Stimulated activated CD4-positive, alpha-beta T cell treated with anti-CD3 and anti-CD28 coated beads, Interleukin-2, amount 100 ng/mL, for 4 hours (primary cell): ENCODE data around the gene GRM7.

ENCODE experiments used
- DNase-seq: peaks from one replicate; pipeline ENCODE4 v3.0.0-alpha.2; 2020; ENCODE audit warnings: low read depth

Gene GRM7

GRCh38 chr3:7307410-7307809 lies 446.5 kb downstream of the GRM7 start:
- no peak for DNase-seq

- no peak for DNase-seq
These were observed 448.8 kb downstream of the GRM7 start for GRCh38 chr3:7309641-7310102.

DNA sequence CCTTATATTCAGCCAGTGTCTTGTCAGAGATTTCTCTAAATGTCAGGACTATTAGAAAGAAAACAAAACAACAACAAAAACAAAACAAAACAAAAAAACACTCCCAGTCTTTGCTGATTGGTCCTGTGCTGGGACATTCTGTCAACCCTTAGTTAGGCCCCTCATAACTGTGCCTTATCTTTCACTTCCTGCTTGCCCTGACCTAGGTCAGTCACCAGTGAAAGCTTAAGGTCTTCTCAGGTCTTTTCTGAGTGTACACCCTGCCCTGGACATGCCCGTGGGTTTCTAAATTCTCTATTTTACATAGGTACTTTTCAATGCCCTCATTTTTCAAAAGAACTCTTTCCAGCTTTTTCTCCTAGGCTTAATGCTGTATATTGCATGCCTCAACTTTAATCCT lies 454.1 kb downstream of the GRM7 start:
- no peak for DNase-seq

DNA sequence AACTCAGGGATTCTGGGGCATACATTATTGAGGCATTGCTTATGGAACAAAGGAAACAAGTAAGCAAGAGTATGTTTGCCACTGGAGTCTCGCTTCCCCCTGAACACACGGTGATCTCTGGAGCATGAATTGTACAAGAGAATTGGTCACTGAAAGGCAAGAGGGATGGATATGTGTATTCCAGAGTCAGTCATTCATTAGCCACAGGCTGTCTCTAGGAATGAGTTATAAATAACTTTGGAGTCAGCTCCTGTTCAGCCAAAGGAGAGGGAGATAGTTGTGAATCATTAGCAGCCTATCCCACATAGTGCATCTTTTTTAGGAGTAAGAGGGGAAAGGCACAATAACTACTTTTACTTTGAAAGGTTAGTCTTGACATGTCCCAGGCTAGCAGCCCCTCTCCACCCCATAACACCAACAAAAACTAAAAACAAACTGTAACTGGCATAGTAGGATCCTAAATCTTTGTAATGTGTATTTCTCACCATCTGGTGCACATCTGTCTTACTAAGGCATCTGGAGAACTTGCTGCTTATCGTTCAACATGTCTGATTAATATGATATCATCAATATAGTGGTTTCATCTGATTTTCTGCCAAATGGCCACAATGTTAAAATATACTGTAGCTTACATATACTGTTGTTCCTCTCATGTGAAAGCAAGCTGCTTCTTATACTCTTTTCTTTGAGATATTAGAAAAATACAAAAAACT lies 462.2 kb downstream of the GRM7 start:
- no peak for DNase-seq

- no peak for DNase-seq
These were observed 467.4 kb downstream of the GRM7 start for GRCh38 chr3:7328339-7328738.

- no peak for DNase-seq
These were observed 471.8 kb downstream of the GRM7 start for GRCh38 chr3:7332696-7333095.

GRCh38 chr3:7333125-7333524 lies 472.2 kb downstream of the GRM7 start:
- no peak for DNase-seq

DNA sequence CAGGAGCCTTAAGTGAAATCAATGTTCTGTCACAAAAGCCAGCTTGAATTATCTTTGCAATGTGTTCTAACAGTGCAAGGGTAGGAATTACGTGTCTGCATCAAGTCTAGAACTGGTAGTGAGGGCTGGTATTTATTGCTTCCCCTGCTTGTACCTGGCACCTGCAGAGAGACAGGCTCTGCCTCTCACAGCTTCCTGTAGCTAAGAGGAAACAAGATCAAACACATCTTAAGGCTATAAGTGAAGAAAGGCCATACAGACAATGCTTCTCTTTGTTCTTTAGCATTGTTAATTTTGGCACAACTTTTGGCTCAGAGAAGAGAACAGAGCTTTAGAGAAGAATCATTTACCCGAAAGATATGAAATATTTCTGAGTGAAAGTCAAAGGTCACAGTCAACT lies 479.9 kb downstream of the GRM7 start:
- no peak for DNase-seq

- DNase-seq = no peak
These were observed 485.4 kb downstream of the GRM7 start for GRCh38 chr3:7346364-7346763.

DNA sequence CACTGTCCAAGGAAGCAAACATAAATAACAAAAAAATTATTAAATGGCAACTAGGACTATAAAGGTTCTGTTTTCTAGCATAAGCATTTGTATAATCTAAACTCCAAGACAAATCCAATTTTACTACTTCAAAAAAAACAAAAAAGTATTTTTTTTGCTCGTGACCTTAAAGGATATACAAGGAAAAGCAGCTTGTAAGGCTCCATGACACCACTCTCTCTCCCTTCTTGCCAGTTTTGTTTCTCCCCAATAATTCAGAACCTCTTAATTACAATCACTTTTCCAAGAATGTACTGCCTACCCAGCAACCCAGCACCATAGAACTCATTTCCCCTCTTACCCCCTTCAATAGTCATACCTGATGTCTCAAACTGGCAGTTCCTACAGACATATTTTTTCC lies 496.2 kb downstream of the GRM7 start:
- DNase-seq = no peak

DNA sequence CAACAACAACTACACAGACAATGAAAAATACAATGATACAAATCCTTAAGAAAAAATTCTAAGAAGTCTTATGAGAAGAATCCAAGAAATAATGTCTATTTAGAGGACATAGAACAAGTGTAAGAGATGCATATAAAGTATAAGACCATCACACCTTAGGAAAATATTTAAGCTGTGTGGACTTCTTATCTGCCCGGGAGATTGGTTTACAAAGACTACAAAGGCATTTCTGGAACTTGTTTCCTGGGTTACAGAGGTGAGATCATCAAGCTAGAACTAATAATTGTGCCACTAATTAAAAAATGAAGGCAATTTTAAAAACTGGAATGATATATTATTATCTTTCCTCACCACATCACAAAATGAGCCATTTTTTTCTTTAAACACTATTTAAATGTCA lies 507.1 kb downstream of the GRM7 start:
- no peak for DNase-seq

GRCh38 chr3:7368597-7368996 lies 507.7 kb downstream of the GRM7 start:
- no peak for DNase-seq

DNA sequence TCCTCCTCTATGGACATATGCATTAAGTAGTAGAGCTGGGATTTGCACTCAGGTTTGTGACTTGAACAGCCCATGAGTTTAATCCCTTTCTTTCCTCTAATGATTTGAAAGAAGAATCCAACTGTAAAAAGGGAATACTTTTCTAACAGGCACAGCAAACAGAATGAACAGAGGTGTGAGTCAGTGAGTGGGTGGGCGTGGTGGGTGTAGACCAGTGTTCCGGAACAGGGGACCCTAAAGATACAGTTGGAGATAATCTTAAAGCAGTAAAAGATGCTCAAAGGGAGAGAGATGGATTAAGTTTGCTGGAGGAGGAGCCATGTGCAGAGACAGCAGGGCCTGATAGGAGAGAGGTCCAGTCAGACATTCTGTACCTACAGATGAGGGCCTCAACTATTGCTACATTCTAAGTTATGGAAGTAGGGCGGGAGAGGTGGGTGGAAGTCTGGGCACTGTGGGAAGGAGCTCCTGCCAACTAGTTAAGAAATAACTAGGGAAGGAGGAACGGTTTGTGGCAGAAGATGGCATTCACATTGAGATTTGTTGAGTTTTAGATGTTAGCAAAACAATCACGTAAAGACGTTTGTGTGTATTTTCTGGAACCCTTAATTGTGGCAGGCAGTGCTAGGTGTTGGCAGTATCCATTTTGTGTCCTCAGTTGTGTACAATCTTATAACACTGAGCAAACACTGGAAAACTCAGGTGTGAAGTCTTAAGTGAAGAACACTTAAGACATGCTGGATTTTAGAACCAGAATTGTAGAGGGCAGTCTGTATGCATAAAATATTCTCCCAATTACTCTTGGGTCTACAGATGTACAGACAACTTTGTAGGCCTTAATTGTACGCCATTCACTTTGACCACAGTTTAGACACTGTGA lies 511.0 kb downstream of the GRM7 start:
- DNase-seq = no peak

DNA sequence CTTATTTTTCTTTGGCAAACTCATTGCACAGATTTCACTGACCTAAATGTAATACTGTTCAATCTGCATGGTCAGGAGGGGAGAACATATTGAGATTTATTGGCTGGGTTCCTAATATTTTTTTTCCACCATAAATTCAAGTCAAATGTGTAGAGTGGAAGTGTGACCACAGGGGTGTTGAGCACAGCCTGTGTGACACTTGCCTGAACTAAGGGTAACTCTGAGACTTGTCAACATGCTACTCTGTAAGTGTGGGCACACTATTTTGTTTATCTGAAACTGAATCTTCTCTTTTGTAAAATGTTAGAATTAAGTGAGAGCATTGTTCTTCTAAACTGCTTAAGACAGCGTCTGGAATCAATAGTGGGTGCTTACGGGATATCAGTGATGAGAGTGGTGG lies 516.2 kb downstream of the GRM7 start:
- no peak for DNase-seq

- no peak for DNase-seq
These were observed 520.8 kb downstream of the GRM7 start for GRCh38 chr3:7381741-7382140.

GRCh38 chr3:7382293-7383010 lies 521.5 kb downstream of the GRM7 start:
- DNase-seq = no peak

GRCh38 chr3:7385635-7386034 lies 524.7 kb downstream of the GRM7 start:
- DNase-seq = no peak

- DNase-seq = no peak
These were observed 527.1 kb downstream of the GRM7 start for GRCh38 chr3:7388026-7388425.

DNA sequence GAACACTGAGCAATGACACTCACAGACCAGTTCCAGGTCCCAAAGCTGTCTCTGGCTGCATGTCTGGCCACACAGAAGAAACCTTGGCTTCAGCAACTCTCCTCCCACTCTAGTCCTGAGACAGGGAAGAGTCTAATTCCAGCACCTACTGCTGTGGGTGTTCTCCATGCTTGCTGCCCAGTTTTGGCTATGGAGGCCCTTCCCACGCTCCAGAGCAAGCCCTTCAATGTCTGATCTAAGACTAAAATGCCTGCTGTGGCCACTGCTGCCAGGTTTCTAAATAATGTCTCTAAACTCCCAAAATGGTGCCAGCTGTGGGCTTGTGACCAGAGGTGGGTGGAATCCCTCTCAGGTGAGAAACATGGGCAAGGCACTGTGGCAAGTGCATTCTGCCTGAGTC lies 531.3 kb downstream of the GRM7 start:
- no peak for DNase-seq

DNA sequence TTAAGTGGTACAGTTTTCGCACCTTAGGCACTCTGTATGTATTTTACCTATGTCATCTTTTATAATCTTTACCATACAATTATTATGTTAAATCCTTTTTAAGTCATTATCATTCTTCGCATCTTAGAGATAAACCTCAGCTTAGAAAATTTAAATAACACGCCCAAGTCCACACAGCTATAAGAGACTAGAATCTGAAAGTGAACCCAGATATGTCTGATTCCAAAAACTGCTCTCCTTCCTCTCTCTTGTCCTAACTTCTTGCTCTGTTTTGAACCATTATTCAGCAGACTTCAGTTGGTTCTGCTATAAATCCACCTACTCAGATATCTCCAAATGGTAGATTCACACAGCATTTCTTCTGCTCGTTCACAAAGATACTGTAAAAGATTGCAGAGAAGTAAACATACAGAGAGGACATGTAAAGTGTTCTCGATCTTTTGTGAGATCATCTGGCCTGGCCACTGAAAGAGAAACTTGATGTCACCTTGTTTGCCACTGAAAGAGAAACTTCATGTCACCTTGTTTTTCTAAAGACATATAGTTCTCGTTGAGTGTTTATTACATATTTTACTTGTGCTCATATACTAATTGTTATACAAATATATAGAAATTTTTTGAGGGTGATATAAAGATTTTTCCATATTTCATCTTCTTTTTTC lies 533.2 kb downstream of the GRM7 start:
- DNase-seq = no peak

GRCh38 chr3:7396534-7396933 lies 535.6 kb downstream of the GRM7 start:
- no peak for DNase-seq

DNA sequence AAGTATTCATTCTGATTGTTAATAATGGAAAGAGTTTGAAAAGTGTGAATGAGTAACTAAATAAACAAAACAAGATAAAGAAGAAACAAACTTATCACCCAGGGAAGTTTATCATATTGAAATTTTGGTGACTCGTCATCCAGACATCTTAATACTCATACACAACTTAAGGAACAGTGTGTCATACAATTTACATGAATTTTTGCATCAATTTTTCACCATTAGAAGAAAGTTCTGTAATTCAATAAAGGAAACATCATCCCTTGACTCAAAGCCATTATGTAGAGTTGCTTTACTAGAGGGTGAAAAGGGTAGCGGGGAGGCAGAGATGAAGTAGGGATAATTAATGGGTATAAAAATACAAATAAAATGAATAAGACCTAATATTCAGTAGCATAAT lies 536.2 kb downstream of the GRM7 start:
- no peak for DNase-seq
